ENCODE data around the gene RBMS3. TPM values are rescaled to one million over a fixed set of nuclear protein-coding genes. Genes with fewer than 3 reads are reported as not detected.

Gene RBMS3
- total and polyA plus RNA-seq, 2 experiments from 2014 or later, result 34.9 to 37.1 TPM

DNA sequence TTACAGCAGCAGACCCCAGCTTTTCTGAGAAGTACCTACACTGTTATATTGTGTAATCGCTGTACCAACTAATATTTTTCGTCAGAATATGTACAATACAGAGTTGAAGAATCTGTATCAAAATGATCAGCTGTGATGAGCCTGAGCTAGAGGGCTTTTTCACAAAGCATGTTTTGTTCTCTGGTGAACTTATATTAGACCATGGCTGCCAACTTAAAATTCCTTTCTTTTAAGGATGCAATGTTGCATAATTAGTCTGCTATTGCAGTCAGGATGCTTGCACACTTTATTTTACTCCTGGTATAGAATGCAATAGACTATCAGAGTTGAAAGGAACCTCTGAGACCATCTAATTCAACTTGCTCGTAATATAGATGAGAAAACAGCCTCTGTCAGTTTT is 127.8 kb downstream of the RBMS3 start:
- Histone ChIP-seq H3K4me3 (no peak overlapping the region), H3K4me2 (no peak overlapping the region), H4K20me1 (ENCODE audit: insufficient read depth, poor library complexity, severe bottlenecking) (no peaks in the 10 kb centered on the region), H3K4me1 (ENCODE audit: insufficient read depth) (no peaks in the 10 kb centered on the region), H3K36me3 (replicated peaks; ENCODE audit: insufficient read depth, low read depth) (no peaks in the 10 kb centered on the region), H3K9me2 (replicated peaks; ENCODE audit: insufficient read depth) (no peaks in the 10 kb centered on the region), H3K79me2 (peaks cover 17% of the 10 kb centered on the region), H3K9me3 (ENCODE audit: low read depth) (no peaks in the 10 kb centered on the region), H2AFZ (no peak overlapping the region), H3K27ac (no peak overlapping the region), H3K27me3 (no peaks in the 10 kb centered on the region)
- TF ChIP-seq EZH2phosphoT487 (IDR thresholded peaks at IDR 0.05; ENCODE audit: low read depth, severe bottlenecking, unreplicated experiment), result no peak
- no peak for TF ChIP-seq EZH2 (IDR thresholded peaks at IDR 0.05; ENCODE audit: borderline replicate concordance)
- TF ChIP-seq CTCF (IDR thresholded peaks at IDR 0.05; ENCODE audit: poor library complexity), result no peak
- over 99% methylated on average over 3 of the region's 3 CpGs for WGBS (ENCODE audit: low lambda C conversion rate, missing lambda C conversion rate)
- DNase-seq (ENCODE audit: low spot score), result no peak

- no peaks in the 10 kb centered on the region for H3K9me2 ChIP-seq (replicated peaks; ENCODE audit: insufficient read depth)
- H3K27ac ChIP-seq, result no peak overlapping the region
- no peak overlapping the region for H2AFZ ChIP-seq
- TF ChIP-seq CTCF (IDR thresholded peaks at IDR 0.05; ENCODE audit: poor library complexity) (no peak), EZH2 (IDR thresholded peaks at IDR 0.05; ENCODE audit: borderline replicate concordance) (no peak), EZH2phosphoT487 (IDR thresholded peaks at IDR 0.05; ENCODE audit: low read depth, severe bottlenecking, unreplicated experiment) (no peak)
- no peaks in the 10 kb centered on the region for H3K36me3 ChIP-seq (replicated peaks; ENCODE audit: insufficient read depth, low read depth)
- H3K4me1 ChIP-seq (ENCODE audit: insufficient read depth), result peaks cover 2% of the 10 kb centered on the region
- H4K20me1 ChIP-seq (ENCODE audit: insufficient read depth, poor library complexity, severe bottlenecking), result no peaks in the 10 kb centered on the region
- H3K9me3 ChIP-seq (ENCODE audit: low read depth), result no peaks in the 10 kb centered on the region
- H3K79me2 ChIP-seq, result peaks cover 17% of the 10 kb centered on the region
- H3K4me2 ChIP-seq, result no peak overlapping the region
- 79% methylated on average over 2 of the region's 2 CpGs for WGBS (ENCODE audit: low lambda C conversion rate, missing lambda C conversion rate)
- H3K4me3 ChIP-seq, result no peak overlapping the region
- no peaks in the 10 kb centered on the region for H3K27me3 ChIP-seq
- DNase-seq (ENCODE audit: low spot score), result no peak
Measured at GRCh38 chr3:29409409-29409808, 128.5 kb downstream of the RBMS3 start.

GRCh38 chr3:29410220-29410619 is 129.3 kb downstream of the RBMS3 start:
- TF ChIP-seq EZH2phosphoT487 (IDR thresholded peaks at IDR 0.05; ENCODE audit: low read depth, severe bottlenecking, unreplicated experiment) (no peak), EZH2 (IDR thresholded peaks at IDR 0.05; ENCODE audit: borderline replicate concordance) (no peak), CTCF (IDR thresholded peaks at IDR 0.05; ENCODE audit: poor library complexity) (no peak)
- H3K27me3 ChIP-seq, result no peaks in the 10 kb centered on the region
- no peaks in the 10 kb centered on the region for H3K36me3 ChIP-seq (replicated peaks; ENCODE audit: insufficient read depth, low read depth)
- DNase-seq (ENCODE audit: low spot score), result no peak
- no peak overlapping the region for H2AFZ ChIP-seq
- H3K9me2 ChIP-seq (replicated peaks; ENCODE audit: insufficient read depth), result no peaks in the 10 kb centered on the region
- 88% methylated on average over 3 of the region's 3 CpGs for WGBS (ENCODE audit: low lambda C conversion rate, missing lambda C conversion rate)
- no peak overlapping the region for H3K27ac ChIP-seq
- peaks cover 5% of the 10 kb centered on the region for H3K4me1 ChIP-seq (ENCODE audit: insufficient read depth)
- H3K4me2 ChIP-seq, result no peak overlapping the region
- no peaks in the 10 kb centered on the region for H3K9me3 ChIP-seq (ENCODE audit: low read depth)
- H3K4me3 ChIP-seq, result no peak overlapping the region
- peaks cover 15% of the 10 kb centered on the region for H3K79me2 ChIP-seq
- H4K20me1 ChIP-seq (ENCODE audit: insufficient read depth, poor library complexity, severe bottlenecking), result no peaks in the 10 kb centered on the region

Measured in hepatocyte (in vitro differentiated cells).